GM12892 (cell line): ENCODE results near the gene FOXK2.
"Not testable (repeated sequence)": the region's sequence is repeated elsewhere in the genome, so short reads cannot be mapped to it uniquely, and the experiment has no call there.

Source experiments
- DNase-seq: peaks from one replicate; pipeline ENCODE4 v3.0.0; 2011; ENCODE audit not compliant: insufficient read length
- FAIRE-seq: peaks from 2 replicates; lab custom pipeline; 2011; peaks lifted over from hg19 to GRCh38; lab: Jason Lieb, UNC
- POLR2A ChIP-seq: IDR thresholded peaks from 2 replicates; pipeline ENCODE4 v1.6.1; 2011; ENCODE audit warnings: low read depth, low read length, control low read depth
- POLR2AphosphoS5 ChIP-seq: IDR thresholded peaks from 2 replicates; pipeline ENCODE4 v1.6.1; 2011; ENCODE audit warnings: low read depth, low read length, control low read depth
- TAF1 ChIP-seq: IDR thresholded peaks from 2 replicates; pipeline ENCODE4 v1.6.1; 2011; ENCODE audit warnings: low read depth, mild to moderate bottlenecking, control low read depth, low read length, borderline replicate concordance

The FOXK2 gene

GRCh38 chr17:82503094-82503727 is 16.3 kb upstream of the FOXK2 start:
- FAIRE-seq, result no peak

GRCh38 chr17:82503728-82504308 is 15.7 kb upstream of the FOXK2 start:
- DNase-seq, result no peak
- no peak for FAIRE-seq
- TF ChIP-seq POLR2AphosphoS5, result no peak
- TF ChIP-seq POLR2A, result no peak
- no peak for TF ChIP-seq TAF1

More at GRCh38 chr17:82503094-82503727, 16.3 kb upstream of the FOXK2 start:
- TF ChIP-seq POLR2AphosphoS5, result no peak
- no peak for TF ChIP-seq TAF1
- no peak for TF ChIP-seq POLR2A
- DNase-seq, result no peak

- DNase-seq (no peak), FAIRE-seq (no peak)
- TF ChIP-seq POLR2A, result no peak
- no peak for TF ChIP-seq TAF1
- no peak for TF ChIP-seq POLR2AphosphoS5
Observed at GRCh38 chr17:82505296-82505695, 14.2 kb upstream of the FOXK2 start.

- peak; percentile 92 for FAIRE-seq
- DNase-seq, result not testable (repeated sequence)
Observed at GRCh38 chr17:82506402-82506801, 13.1 kb upstream of the FOXK2 start.

- no peak for DNase-seq
- peak; percentile 81 for FAIRE-seq
- TF ChIP-seq POLR2A (no peak), POLR2AphosphoS5 (no peak), TAF1 (no peak)
Observed at GRCh38 chr17:82507631-82508175, 11.8 kb upstream of the FOXK2 start.

GRCh38 chr17:82511642-82512041 is 7.9 kb upstream of the FOXK2 start:
- not testable (repeated sequence) for DNase-seq, FAIRE-seq

GRCh38 chr17:82513864-82514263 is 5.7 kb upstream of the FOXK2 start:
- not testable (repeated sequence) for DNase-seq, FAIRE-seq

- DNase-seq, result no peak
- FAIRE-seq, result no peak
- no peak for TF ChIP-seq POLR2AphosphoS5
- TF ChIP-seq POLR2A, result no peak
- no peak for TF ChIP-seq TAF1
Observed at GRCh38 chr17:82517230-82517865, 2.2 kb upstream of the FOXK2 start.

GRCh38 chr17:82519971-82520903 is 705 bp downstream of the FOXK2 start:
- FAIRE-seq (no peak), DNase-seq (peak; percentile 47)
- TF ChIP-seq POLR2AphosphoS5 (no peak), POLR2A (no peak), TAF1 (no peak)

GRCh38 chr17:82524540-82524939 is 5.0 kb downstream of the FOXK2 start:
- DNase-seq, result no peak
- TF ChIP-seq POLR2AphosphoS5 (no peak), POLR2A (no peak), TAF1 (no peak)

GRCh38 chr17:82525712-82526111 is 6.2 kb downstream of the FOXK2 start:
- DNase-seq, result no peak
- no peak for FAIRE-seq
- no peak for TF ChIP-seq TAF1
- no peak for TF ChIP-seq POLR2A

More at GRCh38 chr17:82524540-82524939, 5.0 kb downstream of the FOXK2 start:
- FAIRE-seq, result no peak

- DNase-seq, result no peak
- TF ChIP-seq TAF1 (no peak), POLR2AphosphoS5 (no peak)
- FAIRE-seq, result no peak
Observed at GRCh38 chr17:82527898-82528297, 8.4 kb downstream of the FOXK2 start.

GRCh38 chr17:82528484-82529265 is 9.1 kb downstream of the FOXK2 start:
- no peak for DNase-seq
- TF ChIP-seq POLR2AphosphoS5 (no peak), TAF1 (no peak), POLR2A (no peak)
- FAIRE-seq, result no peak
